HG02642 (cell line): ENCODE data around the gene NOB1.
"Not testable (repeated sequence)": the region's sequence is repeated elsewhere in the genome, so short reads cannot be mapped to it uniquely, and the experiment has no call there.

Source experiments
- ATAC-seq: cut with Tn5 transposase; IDR thresholded peaks from one replicate; pipeline ENCODE4 v1.9.1; 2021; ENCODE audit warnings: mild to moderate bottlenecking; ENCODE audit not compliant: unreplicated experiment, poor library complexity

NOB1 gene

DNA sequence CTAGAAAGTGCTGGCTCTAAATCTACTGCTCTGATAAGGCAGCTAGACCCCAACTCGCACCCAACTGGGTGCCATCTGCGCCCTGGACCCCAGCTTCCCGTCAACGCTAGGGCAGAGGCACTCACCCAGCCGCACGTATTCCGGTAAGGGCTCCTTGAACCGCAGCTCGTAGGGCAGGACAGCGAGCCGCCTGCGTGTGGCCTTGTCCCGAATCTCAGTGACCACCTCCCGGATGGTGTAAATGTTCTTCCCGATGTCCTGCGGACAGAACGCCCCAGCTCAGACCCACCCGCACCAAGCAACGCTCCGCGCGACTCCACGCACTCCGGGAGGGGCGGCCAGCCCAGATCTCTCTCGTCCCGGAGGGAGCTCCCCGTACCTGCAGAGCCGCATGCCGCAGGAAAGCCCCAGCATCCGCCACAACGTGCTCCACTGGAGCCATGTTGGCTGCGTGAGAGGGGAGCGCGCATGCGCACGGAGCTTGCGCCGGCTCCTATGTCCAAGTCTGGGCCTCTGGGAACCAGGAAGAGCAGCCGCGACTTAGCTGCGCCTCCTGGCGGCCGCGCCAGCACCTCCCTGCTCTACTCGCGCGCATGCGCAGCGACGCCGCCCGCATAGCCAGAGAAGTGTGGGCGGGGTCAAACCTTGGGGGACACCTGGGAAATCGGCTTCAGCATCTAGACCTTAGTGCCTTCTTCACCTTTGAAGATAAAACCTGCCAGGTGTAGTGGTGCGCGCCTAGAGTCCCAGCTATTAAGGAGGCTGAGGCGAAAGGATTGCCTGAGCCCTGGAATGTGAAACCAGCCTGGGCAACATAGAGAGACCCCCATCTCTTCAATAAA, at the start of gene NOB1:
Gene NOB1 (minus strand): TSS at position 458 of the 842 bp plus-strand sequence. CDS start 16 bp downstream, at position 442.
- ATAC-seq = peak; percentile 97

DNA sequence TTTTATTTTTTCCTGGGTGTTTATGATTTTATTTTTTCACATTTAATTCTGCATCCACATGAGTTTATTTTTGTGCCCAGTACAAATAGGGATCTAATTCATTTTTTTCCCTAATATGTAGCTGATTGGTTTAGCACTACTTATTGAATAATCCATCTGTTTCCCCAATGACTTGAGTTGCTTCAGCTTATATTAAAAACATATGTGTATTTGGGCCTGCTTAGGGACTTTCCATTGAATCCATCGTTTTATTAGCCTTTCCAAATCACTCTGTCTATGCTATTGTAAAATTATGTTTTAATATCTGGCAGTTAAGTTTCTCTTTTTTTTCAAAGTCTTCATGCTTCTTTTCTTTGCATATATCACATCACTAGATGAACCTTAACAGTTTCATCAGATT, 49.6 kb upstream of the NOB1 start:
- ATAC-seq = no peak

DNA sequence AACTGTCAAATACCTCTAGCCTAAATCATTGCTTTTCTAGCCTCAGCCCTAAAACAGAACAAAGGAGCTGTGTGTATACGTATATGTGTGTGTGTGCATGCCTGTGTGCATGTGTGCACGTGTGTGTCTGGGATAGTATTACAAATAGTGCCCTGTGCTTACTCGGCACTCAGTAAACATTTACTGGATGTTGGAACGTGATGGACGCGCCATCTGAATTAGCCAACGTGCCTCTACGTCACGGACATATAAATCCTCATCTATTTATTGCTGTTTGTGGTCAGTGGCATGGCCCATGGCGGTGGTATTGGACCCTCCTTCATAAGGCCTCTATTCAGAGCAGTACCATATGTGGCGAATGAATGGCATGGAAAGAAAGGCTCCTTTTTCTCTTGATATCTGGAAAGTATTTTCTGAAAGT, 44.9 kb upstream of the NOB1 start:
- no peak for ATAC-seq

DNA sequence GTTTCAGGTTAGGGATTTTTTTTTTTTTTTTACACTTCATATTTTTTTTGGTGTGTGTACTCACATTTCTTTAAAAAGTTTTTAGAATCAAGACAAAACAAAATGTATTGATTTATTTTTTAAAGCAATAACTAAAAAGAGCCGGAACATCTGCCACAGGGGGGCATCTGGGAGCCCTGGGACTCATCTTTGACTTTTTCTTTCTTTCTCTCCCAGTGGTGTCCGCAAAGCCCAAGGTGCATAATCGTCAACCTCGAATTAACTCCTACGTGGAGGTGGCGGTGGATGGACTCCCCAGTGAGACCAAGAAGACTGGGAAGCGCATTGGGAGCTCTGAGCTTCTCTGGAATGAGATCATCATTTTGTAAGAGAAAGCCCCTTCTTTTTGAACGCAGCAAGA, 43.7 kb upstream of the NOB1 start:
- ATAC-seq = no peak

DNA sequence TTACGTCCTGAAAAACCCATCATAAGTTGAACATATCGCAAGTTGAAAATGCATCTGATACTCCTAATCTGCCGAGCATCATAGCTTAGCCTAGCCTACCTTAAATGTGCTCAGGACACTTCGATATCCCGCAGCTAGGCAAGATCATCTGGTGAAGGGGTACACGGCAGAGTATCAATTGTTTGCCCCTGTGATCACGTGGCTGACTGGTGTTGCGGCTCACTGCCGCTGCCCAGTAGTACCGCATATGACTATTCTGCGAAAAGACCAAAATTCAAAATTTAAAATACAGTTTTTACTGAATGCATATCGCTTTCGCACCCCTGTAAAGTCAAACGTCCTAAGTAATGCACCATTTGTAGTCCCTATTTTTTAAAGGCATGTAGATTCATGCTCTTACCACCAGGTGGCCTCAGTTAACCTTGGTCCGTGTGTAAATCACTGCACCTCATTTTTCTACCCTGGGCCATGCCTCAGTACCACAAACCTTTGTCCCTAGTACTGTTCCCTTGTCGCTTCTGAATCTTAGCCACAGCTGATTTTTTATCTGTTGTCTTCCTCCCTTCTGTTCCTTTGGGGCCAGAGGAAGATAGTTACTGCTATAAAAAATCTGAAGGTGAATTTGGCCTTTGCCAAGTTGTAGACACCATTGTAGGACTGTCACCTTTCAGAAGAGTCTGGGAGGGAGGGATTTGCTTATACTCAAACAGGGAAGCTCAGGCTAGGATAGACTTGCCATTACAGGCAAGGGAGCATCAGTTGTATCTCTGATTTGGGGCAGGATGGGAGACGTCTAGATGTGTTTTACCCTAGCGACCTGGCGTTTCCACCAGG, 41.8 kb upstream of the NOB1 start:
- ATAC-seq = no peak

DNA sequence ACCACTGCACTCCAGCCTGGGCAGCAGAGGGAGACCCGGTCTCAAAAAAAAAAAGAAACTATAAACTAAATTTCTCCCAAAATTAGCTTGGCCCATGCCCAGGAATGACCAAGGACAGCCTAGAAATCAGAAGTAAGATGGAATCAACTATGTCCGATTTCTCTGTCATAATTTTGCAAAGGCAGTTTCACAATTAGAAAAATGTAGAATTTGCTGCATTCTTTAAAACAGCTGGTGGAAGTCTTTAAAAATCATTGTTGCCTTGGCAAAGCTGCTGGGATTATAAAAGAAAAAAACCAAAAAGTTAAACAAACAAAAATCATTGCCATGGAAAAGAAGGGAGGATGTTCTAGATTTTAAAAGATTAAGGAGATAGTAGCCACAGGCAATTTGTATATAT, 39.8 kb upstream of the NOB1 start:
- ATAC-seq = no peak

DNA sequence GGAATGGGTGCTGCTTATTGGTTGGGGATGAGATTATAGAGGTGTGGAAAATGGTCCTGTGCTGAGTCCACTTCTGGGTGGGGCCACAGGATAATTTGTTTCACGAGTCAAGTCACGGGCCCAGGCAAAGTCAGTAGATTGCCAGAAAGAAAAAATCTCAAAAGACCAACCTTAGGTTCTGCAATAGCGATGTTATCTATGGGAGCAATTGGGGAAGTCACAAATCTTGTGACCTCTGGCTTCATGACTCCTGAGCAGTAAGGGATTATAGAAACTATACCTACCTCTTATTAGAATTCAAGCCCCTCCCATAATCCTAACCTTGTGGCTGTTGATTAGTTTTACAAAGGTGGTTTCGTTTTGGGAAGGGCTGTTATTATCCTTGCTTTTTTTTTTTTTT, 38.8 kb upstream of the NOB1 start:
- ATAC-seq = no peak

DNA sequence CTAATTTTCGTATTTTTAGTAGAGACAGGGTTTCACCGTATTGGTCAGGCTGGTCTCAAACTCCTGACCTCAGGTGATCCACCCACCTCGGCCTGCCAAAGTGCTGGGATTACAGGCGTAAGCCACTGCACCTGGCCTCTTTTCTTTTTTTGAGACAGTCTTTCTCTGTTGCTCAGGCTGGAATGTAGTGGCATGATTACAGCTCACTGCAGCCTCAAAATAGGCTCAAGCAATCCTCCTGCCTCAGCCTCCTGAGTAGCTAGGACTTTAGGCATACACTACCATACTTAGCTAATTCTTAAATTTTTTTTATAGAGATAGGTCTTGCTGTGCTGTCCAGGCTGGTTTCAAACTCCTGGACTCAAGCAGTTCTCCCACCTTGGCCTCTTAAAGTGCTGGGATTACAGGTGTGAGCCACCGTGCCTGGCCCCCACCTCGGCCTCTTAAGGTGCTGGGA, 36.7 kb upstream of the NOB1 start:
- not testable (repeated sequence) for ATAC-seq

DNA sequence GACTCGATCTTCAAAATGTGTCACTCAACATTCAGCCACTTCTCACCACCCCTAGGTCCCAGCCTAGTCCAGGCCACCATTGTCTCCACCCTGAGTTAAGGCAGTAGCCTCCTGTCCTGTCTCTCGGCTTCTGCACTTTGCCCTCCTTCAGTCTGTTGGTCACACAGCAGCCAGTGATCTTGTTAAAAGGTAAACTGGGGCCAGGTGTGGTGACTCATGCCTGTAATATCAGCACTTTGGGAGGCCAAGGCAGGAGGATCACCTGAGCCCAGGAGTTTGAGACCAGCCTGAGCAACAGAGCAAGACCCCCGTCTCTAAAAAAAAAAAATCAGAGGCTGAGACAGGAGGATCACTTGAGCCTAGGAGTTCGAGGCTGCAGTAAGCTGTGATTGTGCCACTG, 33.2 kb upstream of the NOB1 start:
- no peak for ATAC-seq

DNA sequence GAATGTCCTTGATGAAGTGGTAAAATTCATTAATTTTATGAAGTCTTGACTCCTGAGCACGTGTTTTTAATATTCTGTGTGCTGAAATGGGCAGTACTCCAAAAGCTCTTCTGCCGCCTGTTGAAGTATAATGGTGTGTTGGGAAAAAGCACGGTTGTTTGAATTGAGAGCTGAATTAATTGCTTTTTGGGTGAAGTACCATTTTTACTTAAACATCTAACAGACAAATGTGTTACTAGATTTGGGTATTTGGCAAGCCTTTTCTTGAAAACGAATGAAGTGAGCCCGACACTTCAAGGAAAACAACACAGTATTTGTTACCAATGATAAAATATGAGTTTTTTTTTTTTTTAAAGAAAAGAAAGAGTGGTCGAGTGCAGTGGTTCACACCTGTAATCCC, 29.9 kb upstream of the NOB1 start:
- ATAC-seq = no peak

DNA sequence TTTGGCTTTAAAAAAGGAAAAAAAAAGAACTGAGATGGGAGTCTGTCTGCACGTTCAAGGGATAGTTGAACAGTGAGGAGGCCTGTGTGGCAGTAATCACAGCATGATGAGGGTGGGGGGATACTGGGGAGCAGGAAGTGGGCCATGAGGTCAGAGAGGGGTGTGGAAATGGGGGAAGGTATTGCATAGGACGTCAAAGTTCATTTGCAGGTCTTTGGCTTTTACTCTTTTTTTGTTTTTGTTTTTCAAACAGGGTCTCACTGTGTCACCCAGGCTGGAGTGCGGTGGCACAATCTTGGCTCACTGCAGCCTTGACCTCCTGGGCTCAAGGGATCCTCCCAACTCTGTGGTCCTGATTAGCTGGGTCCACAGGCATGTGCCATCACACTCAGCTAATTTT, 26.4 kb upstream of the NOB1 start:
- no peak for ATAC-seq

DNA sequence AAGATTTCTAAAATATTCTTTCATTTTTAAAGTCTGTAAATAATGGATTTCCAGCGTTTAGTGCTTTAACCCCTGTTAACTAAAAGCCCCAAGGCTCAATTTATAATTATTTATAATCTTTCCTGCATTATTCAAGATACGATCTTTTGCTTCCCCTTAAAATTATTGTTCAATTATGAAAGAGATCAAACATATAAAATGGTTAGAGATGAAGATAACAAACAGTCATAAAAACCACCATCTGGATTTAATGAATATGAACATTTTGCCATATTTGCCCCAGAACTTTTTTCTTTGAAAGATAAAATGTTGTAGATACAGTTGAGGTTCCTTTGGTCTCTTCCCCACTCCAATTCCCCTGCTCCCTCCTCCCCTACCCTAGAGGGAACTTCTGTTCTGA, 25.0 kb upstream of the NOB1 start:
- no peak for ATAC-seq

DNA sequence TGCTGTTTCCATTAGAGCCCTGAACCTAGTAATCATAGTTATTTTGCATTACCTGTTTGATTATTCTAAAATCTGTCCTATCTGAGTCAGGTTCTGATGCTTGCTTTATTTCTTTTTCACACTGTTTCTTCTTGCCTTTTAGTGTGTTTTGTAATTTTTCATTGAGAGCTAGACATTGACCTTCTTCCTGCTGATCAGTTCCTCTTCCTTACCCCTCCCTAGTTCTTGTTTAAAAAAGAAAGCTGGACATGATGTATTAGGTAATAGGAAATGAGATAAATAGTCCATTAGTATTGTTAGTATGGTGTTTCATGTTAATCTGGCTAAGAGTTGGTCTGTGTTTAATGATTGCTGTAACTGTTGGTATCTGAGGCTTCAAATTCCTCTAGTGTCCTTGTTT, 20.8 kb upstream of the NOB1 start:
- ATAC-seq = no peak

DNA sequence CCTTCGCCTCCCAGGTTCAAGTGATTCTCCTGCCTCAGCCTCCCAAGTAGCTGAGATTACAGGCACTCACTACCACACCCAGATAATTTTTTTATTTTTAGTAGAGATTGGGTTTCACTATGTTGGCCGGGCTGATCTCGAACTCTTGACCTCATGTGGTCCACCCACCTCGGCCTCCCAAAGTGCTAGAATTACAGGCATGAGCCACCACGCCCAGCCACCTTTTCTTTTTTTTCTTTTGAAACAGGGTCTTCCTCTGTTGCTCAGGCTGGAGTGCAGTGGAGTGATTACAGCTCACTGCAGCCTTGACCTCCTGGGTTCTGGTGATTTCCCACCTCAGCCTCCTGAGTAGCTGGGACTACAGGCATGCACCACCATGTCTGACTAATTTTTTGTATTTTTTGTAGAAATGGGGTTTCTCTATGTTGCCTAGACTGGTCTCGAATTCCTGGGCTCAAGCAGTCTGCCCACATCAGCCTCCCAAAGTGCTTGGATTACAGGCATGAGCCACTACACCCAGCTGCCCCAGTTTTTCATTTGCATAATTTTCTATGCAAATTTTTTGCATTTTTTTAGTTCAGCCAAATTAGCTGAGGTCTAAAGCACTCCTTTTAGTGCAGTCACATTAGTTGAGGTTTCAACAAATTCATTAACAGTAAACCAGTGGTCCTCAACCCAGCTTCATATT, 18.7 kb upstream of the NOB1 start:
- no peak for ATAC-seq

DNA sequence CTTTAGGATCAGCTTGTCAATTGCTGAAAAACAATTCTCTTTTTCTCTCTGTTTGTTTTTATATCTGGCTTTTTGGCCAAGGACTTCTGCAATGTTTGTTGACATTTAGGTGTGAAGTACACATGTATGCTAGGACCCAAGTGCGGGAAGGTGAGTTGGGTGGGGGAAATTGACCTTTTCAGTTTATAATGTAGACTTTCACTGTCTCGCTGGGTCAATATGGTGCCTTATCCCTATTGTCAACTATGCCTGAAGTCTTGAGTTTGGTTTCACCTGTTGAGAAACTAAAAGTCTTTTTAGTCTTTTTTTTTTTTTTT, 16.9 kb upstream of the NOB1 start:
- ATAC-seq = no peak

DNA sequence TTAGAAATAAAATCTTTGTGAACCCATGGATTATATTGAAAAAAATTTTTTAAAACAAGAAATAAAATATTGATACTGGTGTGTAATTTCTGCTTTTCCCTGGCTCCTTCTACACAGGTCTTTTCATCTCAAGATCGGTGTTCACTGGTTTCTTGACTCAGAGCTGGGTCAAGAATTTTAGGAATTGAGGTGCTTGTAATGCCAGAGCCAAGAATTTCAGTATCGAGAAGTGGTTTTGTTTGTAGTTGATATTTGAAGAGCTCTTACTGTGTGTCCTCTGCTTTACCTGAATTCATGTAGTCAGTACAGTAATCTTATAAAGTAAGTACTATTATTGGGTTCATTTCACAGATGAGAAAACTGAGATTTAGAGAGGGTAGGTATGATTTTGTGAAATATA, 14.7 kb upstream of the NOB1 start:
- no peak for ATAC-seq

DNA sequence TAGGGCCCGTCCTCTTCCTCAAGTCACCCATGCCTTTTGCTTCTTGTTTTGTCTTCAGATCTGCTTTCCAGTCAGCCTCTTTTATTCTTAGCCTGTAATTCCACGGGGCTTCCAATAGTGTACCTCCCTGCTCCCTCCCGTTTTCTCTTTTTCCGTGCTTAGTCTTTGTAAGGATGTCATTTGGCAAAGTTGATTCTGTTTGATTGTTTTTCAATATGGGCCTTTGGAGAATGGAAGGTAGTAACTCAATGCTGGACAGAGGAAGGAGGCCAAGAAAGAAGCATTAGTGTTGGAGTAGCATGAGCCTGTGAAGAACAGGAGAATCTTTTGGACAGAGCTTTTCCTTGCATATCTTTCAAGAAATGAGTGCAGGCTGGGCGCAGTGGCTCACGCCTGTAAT, 13.9 kb upstream of the NOB1 start:
- no peak for ATAC-seq

DNA sequence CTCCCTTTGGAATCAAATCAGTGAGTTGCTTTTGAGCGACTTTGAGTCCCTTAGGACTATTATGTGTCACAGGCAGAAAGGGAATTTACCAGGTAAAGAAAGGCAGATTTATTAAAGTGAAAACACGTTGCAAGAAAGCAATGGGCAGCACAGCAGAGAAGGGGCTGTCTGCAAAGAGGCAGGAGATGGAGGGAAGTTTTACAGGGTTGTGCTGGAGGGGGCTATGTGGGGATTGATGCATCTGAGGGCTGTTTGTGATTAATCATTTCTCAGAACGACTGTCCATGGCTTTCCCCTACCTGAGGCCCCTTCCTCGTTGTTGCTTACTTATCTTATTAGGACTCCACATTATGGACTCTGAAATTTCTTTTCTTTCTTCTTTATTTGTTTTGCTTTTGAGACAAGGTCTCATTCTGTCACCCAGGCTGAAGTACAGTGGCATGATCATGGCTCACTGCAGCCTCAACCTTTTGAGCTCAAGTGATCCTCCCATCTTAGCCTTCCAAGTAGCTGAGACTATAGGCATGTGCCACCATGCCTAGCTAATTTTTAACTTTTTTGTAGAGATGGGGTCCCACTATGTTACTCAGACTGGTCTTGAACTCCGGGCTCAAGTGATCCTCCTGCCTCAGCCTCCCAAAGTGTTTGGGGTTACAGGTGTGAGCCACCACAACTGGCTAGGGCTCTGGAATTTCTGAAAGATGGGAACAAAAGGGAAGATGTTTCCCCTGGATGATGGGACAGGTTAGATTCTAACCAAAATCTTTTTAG, 12.9 kb upstream of the NOB1 start:
- no peak for ATAC-seq

DNA sequence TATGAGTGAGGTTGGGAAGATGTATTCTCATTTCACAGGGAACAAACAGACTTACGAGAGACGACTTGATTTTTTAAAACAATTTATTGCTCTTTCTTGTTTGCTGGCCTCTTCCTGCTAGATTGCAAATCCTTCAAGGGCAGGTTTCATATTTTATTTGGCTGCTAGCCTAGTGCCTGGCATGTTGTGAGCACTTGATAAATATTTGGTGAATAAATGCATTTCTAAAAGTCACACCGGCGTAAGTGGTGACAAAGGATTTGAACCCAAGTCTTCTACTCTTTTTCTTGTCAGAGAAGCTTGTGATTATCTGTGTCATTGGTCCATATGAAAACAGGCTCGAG, 8.8 kb upstream of the NOB1 start:
- no peak for ATAC-seq

DNA sequence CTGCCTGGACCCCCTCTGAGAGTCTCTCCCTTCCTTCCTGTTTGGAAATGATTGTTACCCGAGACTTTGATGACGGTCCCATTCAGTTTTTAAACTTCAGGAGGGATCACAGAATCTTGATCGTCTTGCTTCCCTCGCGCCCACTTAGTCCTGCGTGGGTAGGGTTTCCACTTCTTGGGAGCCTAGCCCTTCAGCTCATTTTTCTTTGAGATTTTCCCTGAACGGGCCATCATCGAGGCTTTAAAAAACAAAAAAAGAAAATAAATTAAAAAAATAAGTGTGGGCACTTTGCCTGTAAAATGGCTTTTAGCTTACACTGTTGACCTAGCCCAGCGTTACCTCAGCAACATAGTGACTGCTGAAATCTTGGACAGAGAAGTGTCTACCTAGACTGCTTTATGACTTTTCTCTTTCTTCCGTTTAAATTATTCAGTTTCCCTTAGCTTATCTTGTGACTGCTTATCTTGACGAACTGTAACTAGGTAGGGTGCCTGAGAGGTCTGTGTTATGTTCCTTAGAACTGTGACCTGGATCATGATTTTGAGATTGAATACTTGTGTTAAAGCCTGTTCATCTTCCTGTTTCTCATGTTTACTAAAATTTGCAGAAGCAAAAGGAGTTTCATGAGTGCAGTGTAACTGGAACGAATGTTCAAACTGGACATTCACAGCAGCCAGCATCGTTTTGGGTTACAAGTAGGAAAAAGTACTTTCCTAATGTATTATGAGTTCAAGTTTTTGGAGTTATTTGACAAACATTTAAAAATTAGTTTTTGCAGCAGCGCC, 8.3 kb upstream of the NOB1 start:
- no peak for ATAC-seq
